Colonic mucosa (tissue), 4 donors: ENCODE results near the gene CHD5. TPM values are rescaled to one million over a fixed set of nuclear protein-coding genes. Genes with fewer than 3 reads are reported as not detected.

Experiments
- DNase-seq: peaks from one replicate; pipeline ENCODE4 v3.0.0-alpha.2; 2020
- H3K27ac ChIP-seq: fragments of 200-600 bp; one replicate; pipeline ENCODE4 v1.8.0; 2021
- H3K27me3 ChIP-seq: fragments of 200-600 bp; one replicate; pipeline ENCODE4 v1.8.0; 2021
- H3K36me3 ChIP-seq: fragments of 200-600 bp; one replicate; pipeline ENCODE4 v1.8.0; 2021
- H3K4me1 ChIP-seq: fragments of 200-600 bp; one replicate; pipeline ENCODE4 v1.8.0; 2021; ENCODE audit warnings: mild to moderate bottlenecking
- H3K4me3 ChIP-seq: fragments of 200-600 bp; one replicate; pipeline ENCODE4 v1.8.0; 2021
- H3K9ac ChIP-seq, 2 donors: one replicate each; pipeline ENCODE4 v1.7.0; 2013; ENCODE audit warnings: control low read depth in 2 of 2, low read depth in 2 of 2, low read length in 2 of 2
- H3K9me3 ChIP-seq: fragments of 200-600 bp; one replicate; pipeline ENCODE4 v1.8.0; 2021
- intact Hi-C: fragments of 100-400 bp; cut with DNase I; formaldehyde crosslinking; loops from one replicate; pipeline ENCODE4 v1.14.1; 2022
- total RNA-seq, 2 donors: library from RNA; stranded (reverse); fragmentation: NEBNext Ultra II Directional in 1 of 2; extraction: Animal tissue kit (Norgen Biotek cat#: 25700) in 1 of 2; gene quantifications; one replicate each; pipeline ENCODE4 v1.2.1, GENCODE V29; 2021
- TF ChIP-seq, protein P1 (sequence below): fragments of 200-600 bp; IDR thresholded peaks from one replicate; pipeline ENCODE4 v1.8.0; 2022; ENCODE audit warnings: antibody characterized with exemption, mild to moderate bottlenecking
- donor health status: healthy.
- donor health status: DM: no; HTN: no; CAD: no.
- donor health status: DM: no; HTN: no; CAD: no.

Gene CHD5
- total RNA-seq, 2 donors from 2014 or later = 0.35 to 0.69 TPM

DNA sequence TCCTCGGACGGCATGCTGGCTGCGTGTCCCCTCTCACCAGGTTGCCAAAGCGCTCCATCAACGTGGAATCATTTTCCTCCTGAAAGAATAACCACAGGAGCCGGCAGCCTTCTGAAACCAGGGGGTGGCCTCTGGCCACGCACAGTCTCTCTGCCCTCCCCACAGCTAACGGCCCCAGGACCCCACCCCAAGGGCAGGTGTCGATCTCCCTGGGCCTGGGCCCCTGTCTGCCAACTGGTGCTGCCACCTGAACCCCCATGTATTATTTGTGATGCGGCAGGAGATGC, 88.4 kb downstream of the CHD5 start:
- H3K27ac ChIP-seq = no peak overlapping the region
- no peak overlapping the region for H3K4me3 ChIP-seq
- no peak overlapping the region for H3K9ac ChIP-seq
- TF ChIP-seq, protein P1, sequence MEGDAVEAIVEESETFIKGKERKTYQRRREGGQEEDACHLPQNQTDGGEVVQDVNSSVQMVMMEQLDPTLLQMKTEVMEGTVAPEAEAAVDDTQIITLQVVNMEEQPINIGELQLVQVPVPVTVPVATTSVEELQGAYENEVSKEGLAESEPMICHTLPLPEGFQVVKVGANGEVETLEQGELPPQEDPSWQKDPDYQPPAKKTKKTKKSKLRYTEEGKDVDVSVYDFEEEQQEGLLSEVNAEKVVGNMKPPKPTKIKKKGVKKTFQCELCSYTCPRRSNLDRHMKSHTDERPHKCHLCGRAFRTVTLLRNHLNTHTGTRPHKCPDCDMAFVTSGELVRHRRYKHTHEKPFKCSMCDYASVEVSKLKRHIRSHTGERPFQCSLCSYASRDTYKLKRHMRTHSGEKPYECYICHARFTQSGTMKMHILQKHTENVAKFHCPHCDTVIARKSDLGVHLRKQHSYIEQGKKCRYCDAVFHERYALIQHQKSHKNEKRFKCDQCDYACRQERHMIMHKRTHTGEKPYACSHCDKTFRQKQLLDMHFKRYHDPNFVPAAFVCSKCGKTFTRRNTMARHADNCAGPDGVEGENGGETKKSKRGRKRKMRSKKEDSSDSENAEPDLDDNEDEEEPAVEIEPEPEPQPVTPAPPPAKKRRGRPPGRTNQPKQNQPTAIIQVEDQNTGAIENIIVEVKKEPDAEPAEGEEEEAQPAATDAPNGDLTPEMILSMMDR = no peak
- no peaks in the 10 kb centered on the region for H3K9me3 ChIP-seq
- H3K27me3 ChIP-seq = no peaks in the 10 kb centered on the region
- DNase-seq = no peak
- H3K4me1 ChIP-seq = no peaks in the 10 kb centered on the region
- no peaks in the 10 kb centered on the region for H3K36me3 ChIP-seq
- intact Hi-C loops = no loop called here

GRCh38 chr1:6090996-6091822, 88.9 kb downstream of the CHD5 start:
- Histone ChIP-seq H3K4me1 (no peaks in the 10 kb centered on the region), H3K9me3 (no peaks in the 10 kb centered on the region), H3K4me3 (no peak overlapping the region), H3K27ac (no peak overlapping the region), H3K9ac (no peak overlapping the region), H3K36me3 (no peaks in the 10 kb centered on the region), H3K27me3 (no peaks in the 10 kb centered on the region)
- intact Hi-C loops = no loop called here
- DNase-seq = no peak
- TF ChIP-seq, protein P1 = no peak

GRCh38 chr1:6090288-6090687, 89.8 kb downstream of the CHD5 start:
- H3K9ac ChIP-seq = no peak overlapping the region
- TF ChIP-seq, protein P1 = no peak
- no peak overlapping the region for H3K4me3 ChIP-seq
- no peak for DNase-seq
- H3K36me3 ChIP-seq = no peaks in the 10 kb centered on the region
- H3K9me3 ChIP-seq = no peaks in the 10 kb centered on the region
- H3K4me1 ChIP-seq = no peaks in the 10 kb centered on the region
- intact Hi-C loops = no loop called here
- no peaks in the 10 kb centered on the region for H3K27me3 ChIP-seq
- no peak overlapping the region for H3K27ac ChIP-seq

DNA sequence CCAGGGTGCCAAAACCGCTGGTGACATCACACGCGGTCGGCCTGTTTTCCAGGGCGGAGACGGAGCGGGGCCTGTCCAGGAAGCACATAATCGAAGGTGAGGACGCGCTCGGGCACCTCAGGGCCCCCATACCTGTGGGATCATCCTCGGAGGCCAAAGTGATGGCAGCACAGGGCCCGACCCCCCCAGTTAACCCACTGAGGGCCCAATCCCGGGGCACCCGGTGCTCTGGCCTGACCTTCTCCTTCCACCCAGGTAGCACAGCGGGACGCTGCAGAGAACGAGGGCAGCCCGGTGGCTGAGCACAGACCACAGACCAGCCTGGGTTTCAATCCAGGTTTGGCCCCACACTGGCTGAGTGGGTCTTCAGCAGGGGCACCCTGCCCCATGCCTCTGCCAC, 91.2 kb downstream of the CHD5 start:
- Histone ChIP-seq H3K27ac (no peak overlapping the region), H3K4me1 (no peaks in the 10 kb centered on the region), H3K9ac (no peak overlapping the region), H3K4me3 (no peak overlapping the region), H3K9me3 (no peaks in the 10 kb centered on the region), H3K27me3 (no peaks in the 10 kb centered on the region), H3K36me3 (no peaks in the 10 kb centered on the region)
- DNase-seq = no peak
- intact Hi-C loops = no loop called here
- TF ChIP-seq, protein P1 = no peak

- no peak for DNase-seq
- Histone ChIP-seq H3K9me3 (no peaks in the 10 kb centered on the region), H3K27ac (no peak overlapping the region), H3K9ac (no peak overlapping the region), H3K36me3 (no peaks in the 10 kb centered on the region), H3K4me3 (no peak overlapping the region), H3K27me3 (no peaks in the 10 kb centered on the region), H3K4me1 (no peaks in the 10 kb centered on the region)
- intact Hi-C loops = no loop called here
- TF ChIP-seq, protein P1 = no peak
Measured at GRCh38 chr1:6087958-6088357, 92.2 kb downstream of the CHD5 start.
